Measurements from ENCODE around the gene METAP1.

GRCh38 chr4:99027304-99027703 lies 31.8 kb downstream of the METAP1 start:
- TF ChIP-seq HNF4A (conservative IDR thresholded peaks at IDR 0.05): no peak
- no peak for TF ChIP-seq CTCF (IDR thresholded peaks at IDR 0.05; ENCODE audit: low read depth, low read length, missing input control)
- TF ChIP-seq ATF3 (IDR thresholded peaks at IDR 0.05): no peak
- TF ChIP-seq EGR1 (IDR thresholded peaks at IDR 0.05; ENCODE audit: low read depth in 2 of 2): no peak
- TF ChIP-seq MAX (IDR thresholded peaks at IDR 0.05): no peak
- TF ChIP-seq RXRA (IDR thresholded peaks at IDR 0.05): no peak
- no peak for TF ChIP-seq RAD21 (IDR thresholded peaks at IDR 0.05)
- no peak for TF ChIP-seq REST (IDR thresholded peaks at IDR 0.05)
- TF ChIP-seq SP1 (IDR thresholded peaks at IDR 0.05): no peak
- no peak for TF ChIP-seq JUND (IDR thresholded peaks at IDR 0.05)
- no peak for TF ChIP-seq YY1 (IDR thresholded peaks at IDR 0.05)
- TF ChIP-seq FOXA1 (IDR thresholded peaks at IDR 0.05): no peak
- TF ChIP-seq NR2F2 (IDR thresholded peaks at IDR 0.05): no peak
- TF ChIP-seq GABPA (IDR thresholded peaks at IDR 0.05 in 1 of 2, conservative IDR thresholded peaks at IDR 0.05 in 1 of 2): no peak

Measured in liver (tissue), 3 donors.